GM03348 (cell line): Measurements from ENCODE around the gene CNNM3.

Source experiments
- DNase-seq: peaks from one replicate; pipeline ENCODE4 v3.0.0; 2012; ENCODE audit warnings: low spot score

The CNNM3 gene

GRCh38 chr2:96878171-96878570 is 62.1 kb downstream of the CNNM3 start:
- no peak for DNase-seq

- DNase-seq = no peak
Measured at GRCh38 chr2:96878796-96879544, 62.9 kb downstream of the CNNM3 start.

GRCh38 chr2:96879545-96880040 is 63.5 kb downstream of the CNNM3 start:
- no peak for DNase-seq

GRCh38 chr2:96880891-96881273 is 64.8 kb downstream of the CNNM3 start:
- no peak for DNase-seq

GRCh38 chr2:96881349-96882195 is 65.5 kb downstream of the CNNM3 start:
- no peak for DNase-seq

GRCh38 chr2:96882230-96882629 is 66.2 kb downstream of the CNNM3 start:
- DNase-seq = no peak

GRCh38 chr2:96882906-96883305 is 66.8 kb downstream of the CNNM3 start:
- no peak for DNase-seq

GRCh38 chr2:96883306-96883705 is 67.2 kb downstream of the CNNM3 start:
- no peak for DNase-seq
